Esophagus muscularis mucosa (tissue), 4 donors: Measurements from ENCODE around the gene AKAP6. TPM values are rescaled to one million over a fixed set of nuclear protein-coding genes. Genes with fewer than 3 reads are reported as not detected.

Source experiments
- DNase-seq: peaks from one replicate; pipeline ENCODE4 v3.0.0-alpha.2; 2017; ENCODE audit errors: extremely low spot score
- H3K27ac ChIP-seq, 4 donors: fragments of 200-600 bp; sonication (generic); replicated peaks in 1 of 4; 1 replicate in 3 of 4; 2 replicates in 1 of 4; pipeline ENCODE4 v1.5.1; 2016 to 2019; ENCODE audit warnings: mild to moderate bottlenecking in 1 of 4
- H3K27me3 ChIP-seq, 4 donors: fragments of 200-600 bp; sonication (generic); one replicate each; pipeline versions ENCODE4 v1.5.1 to v1.6.0; 2016 to 2019
- H3K36me3 ChIP-seq, 4 donors: fragments of 200-600 bp; sonication (generic); one replicate each; pipeline ENCODE4 v1.5.1; 2016 to 2019
- H3K4me1 ChIP-seq, 4 donors: fragments of 200-600 bp; sonication (generic); one replicate each; pipeline ENCODE4 v1.5.1; 2016 to 2019
- H3K4me3 ChIP-seq, 4 donors: fragments of 200-600 bp; sonication (generic); 1 replicate in 2 of 4; 2 replicates in 2 of 4; pipeline ENCODE4 v1.5.1; 2016 to 2019; ENCODE audit warnings: mild to moderate bottlenecking in 4 of 4, moderate library complexity in 1 of 4
- H3K9me3 ChIP-seq, 4 donors: fragments of 200-600 bp; sonication (generic); 1 replicate in 3 of 4; 2 replicates in 1 of 4; pipeline ENCODE4 v1.5.1; 2016 to 2019
- CTCF ChIP-seq, 3 experiments: fragments of 200-600 bp in 2 of 3; fragments of 450-650 bp in 1 of 3; sonication (generic) in 2 of 3; IDR thresholded peaks; one replicate each; pipeline ENCODE4 v1.5.1; 2017 to 2019; ENCODE audit warnings: antibody characterized with exemption in 3 of 3, mild to moderate bottlenecking in 2 of 3, moderate library complexity in 1 of 3
- EP300 ChIP-seq: sonication (generic); formaldehyde crosslinking; IDR thresholded peaks from one replicate; pipeline ENCODE4 v1.6.1; 2017; ENCODE audit warnings: antibody characterized with exemption
- POLR2A ChIP-seq: fragments of 450-650 bp; IDR thresholded peaks from one replicate; pipeline ENCODE4 v1.6.1; 2017; ENCODE audit warnings: antibody characterized with exemption, moderate library complexity, mild to moderate bottlenecking, low read depth
- POLR2AphosphoS5 ChIP-seq, 2 donors: sonication (generic); formaldehyde crosslinking; IDR thresholded peaks; one replicate each; pipeline ENCODE4 v1.6.1; 2017; ENCODE audit warnings: antibody characterized with exemption in 2 of 2
- WGBS: methylation state at CpG from one replicate; pipeline ENCODE4 v1.1.5; 2018; 5-methylcytosine and 5-hydroxymethylcytosine counted together
- intact Hi-C: fragments of 100-400 bp; cut with DNase I; formaldehyde crosslinking; loops from one replicate; pipeline ENCODE4 v1.15.1; 2023
- total RNA-seq, 4 donors: library from RNA; depleted of rRNA; stranded (reverse); fragments of >200 nt; gene quantifications; one replicate each; pipeline versions ENCODE4 v1.1.0 to v1.2.1, GENCODE V29; 2016

AKAP6 gene
- total RNA-seq, 4 donors from 2014 or later: 21.3 to 38.6 (median 31.5) TPM

- 95% methylated on average over 2 of the region's 2 CpGs for WGBS
- no peak for TF ChIP-seq EP300
- no peak for TF ChIP-seq POLR2A
- no peak for TF ChIP-seq CTCF (IDR thresholded peaks at IDR 0.05)
- no peak for TF ChIP-seq POLR2AphosphoS5 (IDR thresholded peaks at IDR 0.05)
- intact Hi-C loops: no loop called here
These were observed 14.9 kb downstream of the AKAP6 start for GRCh38 chr14:32343926-32344430.

GRCh38 chr14:32345311-32345791 is 16.3 kb downstream of the AKAP6 start:
- H3K27me3 ChIP-seq: no peaks in the 10 kb centered on the region
- H3K4me3 ChIP-seq: no peak overlapping the region
- intact Hi-C loops: no loop called here
- no peak overlapping the region for H3K27ac ChIP-seq
- DNase-seq: no peak
- H3K9me3 ChIP-seq: no peaks in the 10 kb centered on the region
- no peaks in the 10 kb centered on the region for H3K4me1 ChIP-seq
- 100% methylated on average over 1 of the region's 1 CpG for WGBS
- TF ChIP-seq POLR2A (no peak), CTCF (IDR thresholded peaks at IDR 0.05) (no peak), EP300 (no peak), POLR2AphosphoS5 (IDR thresholded peaks at IDR 0.05) (no peak)
- no peaks in the 10 kb centered on the region for H3K36me3 ChIP-seq

More at GRCh38 chr14:32343926-32344430, 14.9 kb downstream of the AKAP6 start:
- Histone ChIP-seq H3K27me3 (no peaks in the 10 kb centered on the region), H3K4me3 (no peak overlapping the region), H3K27ac (no peak overlapping the region), H3K9me3 (no peaks in the 10 kb centered on the region), H3K4me1 (peaks cover 0 to 6% (median 0%) of the 10 kb centered on the region in 4 donors), H3K36me3 (no peaks in the 10 kb centered on the region)
- DNase-seq: no peak

GRCh38 chr14:32349322-32349721 is 20.2 kb downstream of the AKAP6 start:
- Histone ChIP-seq H3K27ac (no peak overlapping the region), H3K36me3 (no peaks in the 10 kb centered on the region), H3K4me1 (no peaks in the 10 kb centered on the region), H3K9me3 (no peaks in the 10 kb centered on the region), H3K4me3 (no peak overlapping the region), H3K27me3 (no peaks in the 10 kb centered on the region)
- TF ChIP-seq POLR2AphosphoS5 (IDR thresholded peaks at IDR 0.05) (no peak), POLR2A (no peak), EP300 (no peak), CTCF (IDR thresholded peaks at IDR 0.05) (no peak)
- intact Hi-C loops: no loop called here
- no peak for DNase-seq
- 89% methylated on average over 4 of the region's 4 CpGs for WGBS

- H3K9me3 ChIP-seq: no peaks in the 10 kb centered on the region
- no peaks in the 10 kb centered on the region for H3K27me3 ChIP-seq
- WGBS: 74% methylated on average over 1 of the region's 1 CpG
- no peak for DNase-seq
- intact Hi-C loops: no loop called here
- H3K4me1 ChIP-seq: no peaks in the 10 kb centered on the region
- H3K36me3 ChIP-seq: no peaks in the 10 kb centered on the region
- no peak overlapping the region for H3K27ac ChIP-seq
- no peak for TF ChIP-seq CTCF (IDR thresholded peaks at IDR 0.05)
- TF ChIP-seq POLR2A: no peak
- TF ChIP-seq POLR2AphosphoS5 (IDR thresholded peaks at IDR 0.05): no peak
- no peak for TF ChIP-seq EP300
- H3K4me3 ChIP-seq: no peak overlapping the region
These were observed 20.9 kb downstream of the AKAP6 start for GRCh38 chr14:32350020-32350419.

GRCh38 chr14:32352631-32353030 is 23.5 kb downstream of the AKAP6 start:
- 81% methylated on average over 4 of the region's 4 CpGs for WGBS
- H3K4me1 ChIP-seq: no peaks in the 10 kb centered on the region
- no peak for DNase-seq

More at GRCh38 chr14:32352631-32353030, 23.5 kb downstream of the AKAP6 start:
- intact Hi-C loops: no loop called here
- no peak overlapping the region for H3K27ac ChIP-seq
- no peaks in the 10 kb centered on the region for H3K36me3 ChIP-seq
- H3K4me3 ChIP-seq: no peak overlapping the region
- TF ChIP-seq EP300: no peak
- no peak for TF ChIP-seq POLR2AphosphoS5 (IDR thresholded peaks at IDR 0.05)
- no peaks in the 10 kb centered on the region for H3K9me3 ChIP-seq
- H3K27me3 ChIP-seq: no peaks in the 10 kb centered on the region
